Nephron (organoid): ENCODE measurements around the gene CRISP3.

Source experiments
- H3K27ac Mint-ChIP-seq, 3 experiments: 2 replicates each; pipeline ENCODE4 v1.8.0; 2020; ENCODE audit warnings: mixed read lengths in 3 of 3, mild to moderate bottlenecking in 2 of 3, moderate library complexity in 1 of 3
- H3K27me3 Mint-ChIP-seq: 2 replicates; pipeline ENCODE4 v1.8.0; 2021; ENCODE audit warnings: low read depth, mild to moderate bottlenecking, moderate library complexity, mixed read lengths
- H3K36me3 Mint-ChIP-seq: 2 replicates; pipeline ENCODE4 v1.8.0; 2020; ENCODE audit warnings: low read depth, mixed read lengths
- H3K4me1 Mint-ChIP-seq: 2 replicates; pipeline ENCODE4 v1.8.0; 2020; ENCODE audit warnings: mixed read lengths
- H3K4me3 Mint-ChIP-seq, 3 experiments: 2 replicates each; pipeline ENCODE4 v1.8.0; 2020; ENCODE audit warnings: mild to moderate bottlenecking in 3 of 3, mixed read lengths in 3 of 3, moderate library complexity in 2 of 3
- H3K9me3 Mint-ChIP-seq: 2 replicates; pipeline ENCODE4 v1.8.0; 2020; ENCODE audit warnings: mixed read lengths
- TF ChIP-seq, protein P1 (sequence below), 3 experiments: fragments of 200-600 bp; sonication (generic); IDR thresholded peaks; one replicate each; pipeline ENCODE4 v1.5.0; 2021; ENCODE audit warnings: antibody characterized with exemption in 3 of 3; ENCODE audit not compliant: unreplicated experiment in 3 of 3

CRISP3 gene

DNA sequence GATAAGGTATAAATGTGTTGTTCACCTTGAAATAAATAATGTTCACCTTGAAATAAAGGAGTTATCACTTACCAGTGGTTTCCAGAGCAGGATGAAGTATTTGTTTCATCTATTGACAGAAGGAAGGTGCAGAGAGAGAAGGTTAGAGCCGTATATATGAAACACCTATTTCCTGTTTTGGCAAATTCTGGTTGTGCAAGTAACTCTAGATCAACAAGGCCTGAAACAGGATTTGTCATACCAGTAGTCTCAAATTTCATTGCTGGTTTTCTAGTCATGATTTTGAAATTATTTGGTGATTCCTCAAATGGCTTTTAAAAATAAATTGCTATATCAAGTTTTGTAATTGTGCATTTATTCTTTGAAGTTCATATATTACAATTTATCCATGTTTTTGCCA, at the start of gene CRISP3:
Gene CRISP3, minus strand, starts transcription at position 130 of the 400 bp plus-strand sequence. Its CDS starts 21 bp downstream, at position 109.
- Mint-ChIP-seq H3K4me1 (no peaks in the 10 kb centered on the region), H3K27ac (no peak within 1 kb of the TSS), H3K36me3 (no peaks in the 10 kb centered on the region), H3K4me3 (no peak within 1 kb of the TSS), H3K9me3 (no peaks in the 10 kb centered on the region), H3K27me3 (no peaks in the 10 kb centered on the region)
- TF ChIP-seq, protein P1, sequence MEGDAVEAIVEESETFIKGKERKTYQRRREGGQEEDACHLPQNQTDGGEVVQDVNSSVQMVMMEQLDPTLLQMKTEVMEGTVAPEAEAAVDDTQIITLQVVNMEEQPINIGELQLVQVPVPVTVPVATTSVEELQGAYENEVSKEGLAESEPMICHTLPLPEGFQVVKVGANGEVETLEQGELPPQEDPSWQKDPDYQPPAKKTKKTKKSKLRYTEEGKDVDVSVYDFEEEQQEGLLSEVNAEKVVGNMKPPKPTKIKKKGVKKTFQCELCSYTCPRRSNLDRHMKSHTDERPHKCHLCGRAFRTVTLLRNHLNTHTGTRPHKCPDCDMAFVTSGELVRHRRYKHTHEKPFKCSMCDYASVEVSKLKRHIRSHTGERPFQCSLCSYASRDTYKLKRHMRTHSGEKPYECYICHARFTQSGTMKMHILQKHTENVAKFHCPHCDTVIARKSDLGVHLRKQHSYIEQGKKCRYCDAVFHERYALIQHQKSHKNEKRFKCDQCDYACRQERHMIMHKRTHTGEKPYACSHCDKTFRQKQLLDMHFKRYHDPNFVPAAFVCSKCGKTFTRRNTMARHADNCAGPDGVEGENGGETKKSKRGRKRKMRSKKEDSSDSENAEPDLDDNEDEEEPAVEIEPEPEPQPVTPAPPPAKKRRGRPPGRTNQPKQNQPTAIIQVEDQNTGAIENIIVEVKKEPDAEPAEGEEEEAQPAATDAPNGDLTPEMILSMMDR (IDR thresholded peaks at IDR 0.05; ENCODE audit: unreplicated experiment in 3 of 3): no peak

DNA sequence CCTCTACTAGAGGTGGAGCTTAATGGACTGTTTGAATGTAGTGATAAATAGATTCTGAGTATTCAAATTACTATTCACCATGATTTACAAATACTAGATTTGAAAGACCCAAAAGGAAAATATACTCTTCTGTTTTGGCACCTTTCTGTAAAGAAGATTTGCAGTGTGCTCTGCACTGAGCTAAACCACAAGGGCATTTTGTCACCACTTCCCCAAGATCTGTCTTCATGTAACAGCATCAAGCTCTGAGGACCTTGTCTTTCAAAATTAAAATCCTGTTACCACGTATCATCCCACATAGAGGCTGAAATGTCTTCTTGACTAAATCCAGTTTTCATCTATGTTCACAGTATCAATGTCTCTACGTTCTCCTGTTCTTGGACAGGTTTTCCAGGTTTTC, 46.2 kb upstream of the CRISP3 start:
- no peaks in the 10 kb centered on the region for H3K36me3 Mint-ChIP-seq
- no peak overlapping the region for H3K4me3 Mint-ChIP-seq
- H3K4me1 Mint-ChIP-seq: no peaks in the 10 kb centered on the region
- no peaks in the 10 kb centered on the region for H3K9me3 Mint-ChIP-seq
- TF ChIP-seq, protein P1 (IDR thresholded peaks at IDR 0.05; ENCODE audit: unreplicated experiment in 3 of 3): no peak
- H3K27ac Mint-ChIP-seq: no peak overlapping the region
- no peaks in the 10 kb centered on the region for H3K27me3 Mint-ChIP-seq

GRCh38 chr6:49787176-49787575, 43.0 kb upstream of the CRISP3 start, which contains the start of gene PGK2:
Gene PGK2 (minus strand): TSS chr6:49787285. CDS start chr6:49787187, 98 bp downstream.
- no peaks in the 10 kb centered on the region for H3K36me3 Mint-ChIP-seq
- H3K9me3 Mint-ChIP-seq: no peaks in the 10 kb centered on the region
- TF ChIP-seq, protein P1 (IDR thresholded peaks at IDR 0.05; ENCODE audit: unreplicated experiment in 3 of 3): no peak
- H3K4me1 Mint-ChIP-seq: no peaks in the 10 kb centered on the region
- H3K4me3 Mint-ChIP-seq: no peak within 1 kb of the TSS
- no peaks in the 10 kb centered on the region for H3K27me3 Mint-ChIP-seq
- H3K27ac Mint-ChIP-seq: no peak within 1 kb of the TSS

- no peak overlapping the region for H3K27ac Mint-ChIP-seq
- TF ChIP-seq, protein P1 (IDR thresholded peaks at IDR 0.05; ENCODE audit: unreplicated experiment in 3 of 3): no peak
- H3K36me3 Mint-ChIP-seq: no peaks in the 10 kb centered on the region
- no peak overlapping the region for H3K4me3 Mint-ChIP-seq
- H3K4me1 Mint-ChIP-seq: no peaks in the 10 kb centered on the region
- no peaks in the 10 kb centered on the region for H3K9me3 Mint-ChIP-seq
- no peaks in the 10 kb centered on the region for H3K27me3 Mint-ChIP-seq
These were observed 40.1 kb upstream of the CRISP3 start for GRCh38 chr6:49784272-49784671.

- H3K9me3 Mint-ChIP-seq: no peaks in the 10 kb centered on the region
- H3K27ac Mint-ChIP-seq: no peak overlapping the region
- TF ChIP-seq, protein P1 (IDR thresholded peaks at IDR 0.05; ENCODE audit: unreplicated experiment in 3 of 3): no peak
- no peaks in the 10 kb centered on the region for H3K27me3 Mint-ChIP-seq
- no peaks in the 10 kb centered on the region for H3K36me3 Mint-ChIP-seq
- no peaks in the 10 kb centered on the region for H3K4me1 Mint-ChIP-seq
- no peak overlapping the region for H3K4me3 Mint-ChIP-seq
These were observed 38.5 kb upstream of the CRISP3 start for GRCh38 chr6:49782725-49783124.

DNA sequence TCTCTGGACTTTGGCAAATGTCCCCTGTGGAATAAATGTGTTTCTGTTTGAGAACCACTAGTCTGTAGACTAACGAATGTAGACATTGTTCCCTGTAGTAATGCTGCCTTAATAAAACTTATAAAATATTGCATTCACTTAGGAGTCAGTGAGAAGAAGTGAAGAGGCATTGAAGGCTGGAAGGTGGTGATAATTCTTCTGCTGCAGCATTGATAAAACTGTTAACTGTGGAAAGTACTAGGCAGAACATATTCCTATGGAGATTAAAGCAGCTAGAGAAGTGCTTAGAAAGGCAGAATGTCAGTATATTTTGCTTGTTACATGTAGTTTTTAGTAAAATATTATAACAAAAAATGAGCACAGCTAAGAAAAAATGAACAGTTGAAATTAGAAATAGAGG, 38.1 kb upstream of the CRISP3 start:
- H3K36me3 Mint-ChIP-seq: no peaks in the 10 kb centered on the region
- no peak overlapping the region for H3K27ac Mint-ChIP-seq
- no peak overlapping the region for H3K4me3 Mint-ChIP-seq
- H3K27me3 Mint-ChIP-seq: no peaks in the 10 kb centered on the region
- no peaks in the 10 kb centered on the region for H3K9me3 Mint-ChIP-seq
- TF ChIP-seq, protein P1 (IDR thresholded peaks at IDR 0.05; ENCODE audit: unreplicated experiment in 3 of 3): no peak
- H3K4me1 Mint-ChIP-seq: no peaks in the 10 kb centered on the region
